Mucosa of stomach (tissue), 1 donor: ENCODE results near the gene CELF4.

ENCODE experiments used
- H3K27me3 ChIP-seq: one replicate; pipeline ENCODE4 v1.7.0; 2013; ENCODE audit warnings: mild to moderate bottlenecking, low read length; ENCODE audit not compliant: control insufficient read depth, insufficient read depth
- H3K36me3 ChIP-seq: one replicate; pipeline ENCODE4 v1.7.0; 2013; ENCODE audit warnings: low read length; ENCODE audit not compliant: control insufficient read depth, insufficient read depth
- H3K4me1 ChIP-seq: one replicate; pipeline ENCODE4 v1.7.0; 2013; ENCODE audit warnings: mild to moderate bottlenecking, low read length; ENCODE audit not compliant: control insufficient read depth, insufficient read depth
- H3K4me3 ChIP-seq: one replicate; pipeline ENCODE4 v1.7.0; 2013; ENCODE audit warnings: low read length
- H3K9ac ChIP-seq: one replicate; pipeline ENCODE4 v1.7.0; 2013; ENCODE audit warnings: mild to moderate bottlenecking, low read length, moderate library complexity
- H3K9me3 ChIP-seq: one replicate; pipeline ENCODE4 v1.7.0; 2013; ENCODE audit warnings: mild to moderate bottlenecking, low read length, moderate library complexity; ENCODE audit not compliant: control insufficient read depth
- donor health status: Pancreatic carcinoma.

The CELF4 gene

DNA sequence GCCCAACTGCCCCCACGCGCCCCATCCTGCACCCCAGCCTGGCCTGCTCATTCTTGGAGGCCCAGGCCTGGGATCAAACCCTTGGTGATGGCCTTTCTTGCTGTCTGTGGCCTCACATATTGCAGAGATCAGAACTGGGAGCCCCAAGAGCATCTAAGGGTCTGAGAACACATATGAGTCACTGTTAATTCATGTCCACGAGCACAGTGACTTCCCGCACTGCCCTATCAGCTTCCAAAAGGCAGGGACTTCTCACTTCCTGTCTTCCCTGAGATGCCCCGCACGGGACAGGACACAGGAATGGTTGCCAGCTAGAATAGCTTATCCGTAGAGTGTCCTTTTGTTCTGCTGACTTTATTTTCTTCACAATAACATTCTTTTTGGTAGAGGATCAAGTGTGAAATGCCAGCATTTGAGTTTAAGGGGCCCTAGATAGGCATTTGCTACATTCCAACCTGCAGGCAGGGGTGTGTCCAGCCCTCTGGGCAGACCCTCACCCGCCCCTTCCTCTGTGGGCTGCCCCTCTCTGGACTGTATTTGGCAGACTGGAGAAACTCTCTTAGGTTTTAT, 21.1 kb upstream of the CELF4 start:
- Histone ChIP-seq H3K4me1 (no peaks in the 10 kb centered on the region), H3K36me3 (no peaks in the 10 kb centered on the region), H3K4me3 (no peak overlapping the region), H3K9ac (no peak overlapping the region), H3K9me3 (no peaks in the 10 kb centered on the region), H3K27me3 (no peaks in the 10 kb centered on the region)

DNA sequence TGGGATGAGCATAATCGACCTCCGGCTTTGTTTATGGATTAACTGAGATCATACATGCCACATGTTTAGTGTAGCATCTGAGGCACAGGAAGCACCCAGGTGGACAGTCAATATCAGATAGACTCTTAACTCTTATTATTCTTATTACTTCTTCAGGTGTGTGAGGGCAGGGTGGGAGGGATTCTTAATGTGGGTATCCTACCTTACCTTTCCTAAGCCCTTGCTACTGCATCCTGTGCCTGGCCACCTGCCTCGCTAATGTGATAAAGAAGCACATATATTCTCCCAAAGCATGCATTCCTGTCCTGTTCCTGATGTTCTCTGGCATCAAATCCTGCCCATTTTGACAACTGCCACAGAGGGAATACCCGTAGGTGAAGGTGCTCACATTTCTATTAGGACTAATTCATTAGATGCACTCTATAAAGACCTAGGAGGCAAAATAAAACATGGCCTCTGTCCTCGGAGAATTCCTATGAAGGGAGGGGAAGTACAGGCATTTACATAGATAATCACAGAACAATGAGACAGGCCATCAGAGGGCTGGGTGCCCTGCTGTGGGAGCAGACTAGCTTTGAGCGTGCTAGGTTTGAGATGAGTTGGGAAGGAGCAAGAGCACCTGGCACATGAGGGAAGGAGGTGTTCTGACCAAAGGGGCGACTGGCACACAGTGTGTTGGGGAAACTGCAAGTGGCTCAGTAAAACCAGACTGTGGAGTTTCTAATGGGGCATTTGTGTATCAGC, 19.5 kb upstream of the CELF4 start:
- no peak overlapping the region for H3K9ac ChIP-seq
- H3K36me3 ChIP-seq = no peaks in the 10 kb centered on the region
- H3K4me1 ChIP-seq = no peaks in the 10 kb centered on the region

DNA sequence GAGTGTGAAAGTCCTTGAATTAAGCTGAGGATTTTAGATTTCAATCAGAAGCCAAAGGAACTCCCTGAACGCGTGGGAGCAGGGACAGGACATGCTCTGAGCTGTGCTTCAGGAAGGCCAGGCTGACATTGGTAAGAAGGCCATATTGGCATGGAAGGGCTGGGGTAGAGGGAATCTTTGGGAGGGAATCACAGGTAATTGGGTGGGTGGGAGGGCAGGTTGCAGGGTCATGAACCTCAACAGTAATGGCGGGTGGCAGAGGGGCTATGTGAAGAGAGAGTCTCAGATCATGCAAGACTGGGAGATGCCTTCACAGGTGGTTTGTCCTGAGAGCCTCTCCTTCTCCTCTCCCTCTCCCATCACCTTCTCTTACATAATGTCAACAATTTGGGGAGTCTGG, 18.6 kb upstream of the CELF4 start:
- Histone ChIP-seq H3K27me3 (no peaks in the 10 kb centered on the region), H3K9ac (no peak overlapping the region), H3K9me3 (no peaks in the 10 kb centered on the region)

More for the DNA sequence above, 19.5 kb upstream of the CELF4 start:
- no peak overlapping the region for H3K4me3 ChIP-seq
- H3K27me3 ChIP-seq = no peaks in the 10 kb centered on the region
- no peaks in the 10 kb centered on the region for H3K9me3 ChIP-seq

GRCh38 chr18:37582261-37582660, 16.7 kb upstream of the CELF4 start:
- no peaks in the 10 kb centered on the region for H3K36me3 ChIP-seq
- H3K4me1 ChIP-seq = no peaks in the 10 kb centered on the region
- no peak overlapping the region for H3K9ac ChIP-seq

More for the DNA sequence above, 18.6 kb upstream of the CELF4 start:
- no peak overlapping the region for H3K4me3 ChIP-seq
- no peaks in the 10 kb centered on the region for H3K36me3 ChIP-seq
- no peaks in the 10 kb centered on the region for H3K4me1 ChIP-seq

DNA sequence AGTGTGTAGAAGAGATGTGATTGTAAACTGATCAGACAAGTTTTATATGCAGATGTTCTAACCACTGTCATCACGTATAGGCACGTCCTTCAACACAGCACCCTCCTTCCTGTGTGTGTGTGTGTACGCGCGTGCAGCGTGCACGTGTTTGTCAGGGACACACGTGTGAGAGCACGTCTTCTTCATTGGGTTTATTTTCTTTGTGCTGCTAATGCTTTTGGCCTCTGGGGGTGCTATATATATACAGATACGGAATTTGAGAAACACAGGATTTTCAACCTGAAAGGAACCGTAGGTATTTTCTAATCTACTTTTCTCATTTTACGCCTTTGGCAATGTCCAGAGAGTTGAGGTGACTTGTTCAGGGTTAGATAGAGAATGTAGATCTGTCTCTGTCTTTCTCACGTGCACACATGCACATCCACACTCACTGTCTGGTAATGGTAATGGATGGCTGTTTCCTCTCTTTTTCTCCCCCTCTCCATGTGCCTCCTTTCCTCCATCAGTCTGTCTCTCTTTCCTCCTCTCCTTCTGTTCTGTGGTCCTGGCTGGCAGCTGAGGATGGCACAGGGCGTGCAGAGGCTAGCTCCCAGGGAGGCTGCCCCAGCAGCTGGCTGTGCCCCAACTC, 13.4 kb upstream of the CELF4 start:
- Histone ChIP-seq H3K9ac (no peak overlapping the region), H3K27me3 (peaks cover 5% of the 10 kb centered on the region), H3K9me3 (no peaks in the 10 kb centered on the region), H3K4me1 (no peaks in the 10 kb centered on the region), H3K4me3 (no peak overlapping the region), H3K36me3 (no peaks in the 10 kb centered on the region)

More at GRCh38 chr18:37582261-37582660, 16.7 kb upstream of the CELF4 start:
- H3K27me3 ChIP-seq = peaks cover 5% of the 10 kb centered on the region
- no peak overlapping the region for H3K4me3 ChIP-seq
- H3K9me3 ChIP-seq = no peaks in the 10 kb centered on the region

DNA sequence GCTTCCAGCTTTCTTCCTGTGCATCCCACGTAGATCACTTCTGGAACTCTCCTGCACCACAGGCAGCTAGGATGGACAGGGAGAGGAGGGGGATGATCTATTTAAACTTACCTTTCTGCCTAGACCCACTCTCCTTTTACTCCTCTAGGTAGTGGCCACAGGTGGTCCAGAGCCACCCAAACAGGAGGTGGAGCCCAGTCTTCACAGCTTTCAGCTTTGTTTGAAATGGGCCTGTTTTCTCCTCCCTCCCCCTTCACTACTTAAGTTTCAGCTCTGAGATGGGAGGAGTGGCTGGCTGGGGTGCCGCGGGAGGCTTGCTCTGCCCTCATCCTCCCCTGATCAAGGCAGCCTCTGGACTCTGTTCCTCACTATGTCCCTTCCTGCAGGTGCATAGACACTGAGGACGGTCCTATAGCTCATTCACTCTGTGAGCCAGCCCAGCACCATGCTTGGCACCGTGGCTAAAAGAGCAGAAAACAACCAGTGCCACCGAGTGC, 12.6 kb upstream of the CELF4 start:
- no peaks in the 10 kb centered on the region for H3K4me1 ChIP-seq
- no peaks in the 10 kb centered on the region for H3K9me3 ChIP-seq
- H3K9ac ChIP-seq = no peak overlapping the region
- H3K4me3 ChIP-seq = no peak overlapping the region
- H3K36me3 ChIP-seq = no peaks in the 10 kb centered on the region
- H3K27me3 ChIP-seq = peaks cover 5% of the 10 kb centered on the region

GRCh38 chr18:37577051-37577611, 11.5 kb upstream of the CELF4 start:
- peaks cover 5% of the 10 kb centered on the region for H3K27me3 ChIP-seq
- H3K36me3 ChIP-seq = no peaks in the 10 kb centered on the region
- H3K9ac ChIP-seq = no peak overlapping the region
- no peaks in the 10 kb centered on the region for H3K4me1 ChIP-seq
- H3K4me3 ChIP-seq = no peak overlapping the region
- H3K9me3 ChIP-seq = no peaks in the 10 kb centered on the region

- Histone ChIP-seq H3K9ac (no peak overlapping the region), H3K9me3 (no peaks in the 10 kb centered on the region), H3K4me3 (no peak overlapping the region), H3K4me1 (no peaks in the 10 kb centered on the region), H3K27me3 (peaks cover 12% of the 10 kb centered on the region), H3K36me3 (no peaks in the 10 kb centered on the region)
Observed at GRCh38 chr18:37575646-37576045, 10.0 kb upstream of the CELF4 start.

- Histone ChIP-seq H3K27me3 (peaks cover 21% of the 10 kb centered on the region), H3K36me3 (no peaks in the 10 kb centered on the region), H3K9me3 (no peaks in the 10 kb centered on the region), H3K4me3 (no peak overlapping the region), H3K9ac (no peak overlapping the region), H3K4me1 (no peaks in the 10 kb centered on the region)
Observed at GRCh38 chr18:37574113-37574512, 8.5 kb upstream of the CELF4 start.

DNA sequence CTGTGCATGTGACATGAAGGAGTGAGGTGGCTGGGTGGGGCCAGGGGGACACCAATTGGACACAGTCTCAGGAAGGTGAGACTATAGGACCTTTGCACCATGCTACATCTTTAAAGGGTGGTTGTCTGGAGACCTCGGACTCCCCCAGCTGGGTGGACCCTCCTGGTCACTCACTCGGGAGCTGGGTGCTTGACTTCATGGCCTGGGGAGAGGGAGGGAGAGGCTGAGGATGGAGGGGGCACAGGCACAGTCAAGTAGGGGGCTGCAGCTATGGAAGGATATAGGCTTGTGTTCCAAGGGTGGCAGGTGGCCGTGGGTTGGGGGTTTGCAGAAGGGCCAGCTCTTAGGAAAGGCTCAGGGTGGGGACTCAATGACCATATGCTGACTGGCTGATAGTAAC, 7.1 kb upstream of the CELF4 start:
- Histone ChIP-seq H3K9ac (no peak overlapping the region), H3K4me1 (no peaks in the 10 kb centered on the region), H3K27me3 (peaks cover 29% of the 10 kb centered on the region), H3K4me3 (no peak overlapping the region), H3K9me3 (no peaks in the 10 kb centered on the region), H3K36me3 (no peaks in the 10 kb centered on the region)

DNA sequence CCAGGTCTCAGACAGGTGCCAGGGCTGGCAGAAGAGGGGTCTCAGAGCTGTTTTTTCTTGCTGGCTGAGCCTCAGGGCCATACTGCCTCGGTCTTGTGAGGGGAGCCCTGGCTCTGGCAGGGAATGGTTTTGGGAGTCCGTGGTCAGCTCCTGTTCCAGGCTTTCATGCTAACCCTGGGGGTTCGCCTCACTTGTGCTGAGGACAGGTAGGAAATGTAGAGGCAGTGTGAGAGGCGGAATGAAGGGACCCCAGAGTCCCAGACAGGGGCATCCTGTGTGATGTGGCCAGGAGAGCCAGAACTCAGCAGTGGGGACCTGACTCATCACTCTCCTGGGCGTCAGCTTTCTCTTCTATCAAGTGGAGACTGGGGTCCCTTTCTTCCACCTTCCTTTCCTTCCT, 5.7 kb upstream of the CELF4 start:
- Histone ChIP-seq H3K9ac (no peak overlapping the region), H3K9me3 (no peaks in the 10 kb centered on the region), H3K27me3 (peaks cover 42% of the 10 kb centered on the region), H3K36me3 (no peaks in the 10 kb centered on the region), H3K4me3 (no peak overlapping the region), H3K4me1 (no peaks in the 10 kb centered on the region)

DNA sequence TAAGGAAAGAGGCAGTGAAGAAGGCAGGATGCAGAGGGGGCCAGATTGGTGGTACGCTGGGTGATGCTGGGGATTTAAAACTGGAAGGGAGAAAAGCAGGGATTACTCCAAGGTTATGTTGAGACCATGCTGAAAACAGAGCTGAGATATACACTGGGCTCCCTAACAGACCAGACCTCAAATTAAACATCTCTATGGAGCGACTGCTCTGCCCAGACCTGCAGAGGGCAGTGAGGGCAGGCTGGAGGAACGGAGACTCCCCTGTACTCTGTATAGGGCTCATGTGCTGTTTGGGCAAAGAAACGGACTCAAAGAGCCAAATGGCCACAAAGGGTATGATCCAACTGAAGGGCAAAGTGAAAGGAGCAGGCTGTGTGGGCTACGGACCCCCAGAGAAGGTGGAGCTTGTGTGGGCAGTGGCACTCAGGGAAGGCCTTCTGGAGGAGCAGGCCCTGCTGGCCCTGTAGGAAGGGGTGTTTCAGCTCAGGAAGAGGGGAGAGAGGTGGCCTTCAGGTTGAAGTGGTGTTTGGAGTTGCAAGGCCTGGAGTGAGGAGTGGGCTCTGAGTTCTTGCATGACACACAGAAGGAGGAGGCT, 4.8 kb upstream of the CELF4 start:
- H3K27me3 ChIP-seq = peaks cover 47% of the 10 kb centered on the region

More for the DNA sequence above, 4.8 kb upstream of the CELF4 start:
- H3K36me3 ChIP-seq = no peaks in the 10 kb centered on the region
- no peak overlapping the region for H3K4me3 ChIP-seq
- H3K9me3 ChIP-seq = no peaks in the 10 kb centered on the region
- H3K9ac ChIP-seq = no peak overlapping the region
- H3K4me1 ChIP-seq = no peaks in the 10 kb centered on the region
